Thoracic aorta (tissue), 2 donors: ENCODE measurements around the gene SMPDL3B. TPM values are rescaled to one million over a fixed set of nuclear protein-coding genes. Genes with fewer than 3 reads are reported as not detected.

ENCODE experiments used
- ATAC-seq: fragments of 150-250 bp; one replicate; pipeline ENCODE4 v1.8.0; 2017; ENCODE audit warnings: low read depth; ENCODE audit not compliant: insufficient number of reproducible peaks, low FRiP score
- DNase-seq: peaks from one replicate; pipeline ENCODE4 v3.0.0-alpha.2; 2020; ENCODE audit warnings: low spot score
- H3K27ac ChIP-seq, 2 donors: fragments of 200-600 bp; sonication (generic); 1 replicate in 1 of 2; 2 replicates in 1 of 2; pipeline ENCODE4 v1.5.1; 2016; ENCODE audit warnings: mild to moderate bottlenecking in 2 of 2, moderate library complexity in 2 of 2
- H3K27me3 ChIP-seq: fragments of 200-600 bp; sonication (generic); replicated peaks from 2 replicates; pipeline ENCODE4 v1.6.0; 2016; ENCODE audit warnings: mild to moderate bottlenecking; ENCODE audit not compliant: insufficient read depth
- H3K36me3 ChIP-seq: fragments of 200-600 bp; sonication (generic); one replicate; pipeline ENCODE4 v1.5.1; 2016
- H3K4me1 ChIP-seq, 2 donors: fragments of 200-600 bp; sonication (generic); 1 replicate in 1 of 2; 2 replicates in 1 of 2; pipeline versions ENCODE4 v1.5.1 to v1.6.0; 2016; ENCODE audit warnings: low read depth in 2 of 2, mild to moderate bottlenecking in 1 of 2; ENCODE audit not compliant: control insufficient read depth in 1 of 2
- H3K4me3 ChIP-seq: fragments of 200-600 bp; sonication (generic); 2 replicates; pipeline ENCODE4 v1.5.1; 2016; ENCODE audit warnings: mild to moderate bottlenecking
- H3K9me3 ChIP-seq: fragments of 200-600 bp; sonication (generic); 2 replicates; pipeline ENCODE4 v1.5.1; 2016
- total RNA-seq, 2 donors: library from RNA; depleted of rRNA; stranded (reverse); fragments of >200 nt; gene quantifications; one replicate each; pipeline versions ENCODE4 v1.1.0 to v1.2.3, GENCODE V29; 2016
- TF ChIP-seq, protein P1 (sequence below): fragments of 200-600 bp; sonication (generic); IDR thresholded peaks from one replicate; pipeline ENCODE4 v1.5.1; 2019; ENCODE audit warnings: antibody characterized with exemption

The SMPDL3B gene
- total RNA-seq, 2 donors from 2014 or later = not detected

DNA sequence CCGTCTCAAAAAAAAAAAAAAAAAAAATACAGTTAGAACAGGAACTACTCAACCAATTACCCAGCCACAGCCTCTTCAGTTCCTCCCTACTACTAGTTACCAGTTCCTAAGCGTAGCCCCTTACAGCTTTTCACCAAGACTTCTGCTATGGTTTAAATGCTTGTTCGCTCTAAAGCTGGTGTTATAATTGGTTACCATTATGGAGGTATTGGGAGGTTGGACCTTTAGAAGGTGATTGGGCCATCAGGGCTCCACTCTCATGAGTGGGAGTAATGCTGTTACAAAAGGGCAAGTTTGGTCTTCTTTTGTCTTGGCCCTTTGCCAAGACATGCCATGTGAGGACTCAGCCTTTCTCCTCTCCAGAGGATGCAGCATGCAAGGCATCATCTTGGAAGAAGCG lies 3.0 kb upstream of the SMPDL3B start:
- Histone ChIP-seq H3K4me3 (no peak overlapping the region), H3K9me3 (no peaks in the 10 kb centered on the region), H3K27ac (no peak overlapping the region), H3K27me3 (no peaks in the 10 kb centered on the region), H3K36me3 (no peaks in the 10 kb centered on the region), H3K4me1 (no peaks in the 10 kb centered on the region)
- TF ChIP-seq, protein P1, sequence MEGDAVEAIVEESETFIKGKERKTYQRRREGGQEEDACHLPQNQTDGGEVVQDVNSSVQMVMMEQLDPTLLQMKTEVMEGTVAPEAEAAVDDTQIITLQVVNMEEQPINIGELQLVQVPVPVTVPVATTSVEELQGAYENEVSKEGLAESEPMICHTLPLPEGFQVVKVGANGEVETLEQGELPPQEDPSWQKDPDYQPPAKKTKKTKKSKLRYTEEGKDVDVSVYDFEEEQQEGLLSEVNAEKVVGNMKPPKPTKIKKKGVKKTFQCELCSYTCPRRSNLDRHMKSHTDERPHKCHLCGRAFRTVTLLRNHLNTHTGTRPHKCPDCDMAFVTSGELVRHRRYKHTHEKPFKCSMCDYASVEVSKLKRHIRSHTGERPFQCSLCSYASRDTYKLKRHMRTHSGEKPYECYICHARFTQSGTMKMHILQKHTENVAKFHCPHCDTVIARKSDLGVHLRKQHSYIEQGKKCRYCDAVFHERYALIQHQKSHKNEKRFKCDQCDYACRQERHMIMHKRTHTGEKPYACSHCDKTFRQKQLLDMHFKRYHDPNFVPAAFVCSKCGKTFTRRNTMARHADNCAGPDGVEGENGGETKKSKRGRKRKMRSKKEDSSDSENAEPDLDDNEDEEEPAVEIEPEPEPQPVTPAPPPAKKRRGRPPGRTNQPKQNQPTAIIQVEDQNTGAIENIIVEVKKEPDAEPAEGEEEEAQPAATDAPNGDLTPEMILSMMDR = no peak
- no peak for DNase-seq
- ATAC-seq = no peak

DNA sequence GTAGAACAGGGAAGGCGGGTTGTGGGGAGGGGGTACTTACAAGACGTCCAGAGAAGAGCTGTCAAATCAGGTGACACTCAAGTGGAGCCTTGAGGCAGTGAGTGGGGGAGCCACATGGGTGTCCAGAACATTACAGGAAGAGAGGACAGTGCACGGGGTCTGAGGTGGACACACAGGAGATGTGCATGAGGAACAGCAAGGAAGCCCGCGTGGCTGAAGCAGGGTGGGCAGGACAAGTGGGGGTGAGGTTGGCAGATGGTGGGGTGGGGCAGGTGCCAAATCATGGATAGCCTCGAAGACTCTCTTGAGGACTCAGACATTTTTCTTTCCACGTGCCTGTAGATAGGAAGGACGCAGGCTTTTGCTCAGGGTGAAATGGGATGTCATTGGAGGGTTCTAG lies 921 bp downstream of the SMPDL3B start:
- no peaks in the 10 kb centered on the region for H3K36me3 ChIP-seq
- TF ChIP-seq, protein P1 = no peak
- DNase-seq (no peak), ATAC-seq (no peak)
- no peak overlapping the region for H3K27ac ChIP-seq
- no peaks in the 10 kb centered on the region for H3K27me3 ChIP-seq
- H3K9me3 ChIP-seq = no peaks in the 10 kb centered on the region
- no peaks in the 10 kb centered on the region for H3K4me1 ChIP-seq
- no peak overlapping the region for H3K4me3 ChIP-seq

DNA sequence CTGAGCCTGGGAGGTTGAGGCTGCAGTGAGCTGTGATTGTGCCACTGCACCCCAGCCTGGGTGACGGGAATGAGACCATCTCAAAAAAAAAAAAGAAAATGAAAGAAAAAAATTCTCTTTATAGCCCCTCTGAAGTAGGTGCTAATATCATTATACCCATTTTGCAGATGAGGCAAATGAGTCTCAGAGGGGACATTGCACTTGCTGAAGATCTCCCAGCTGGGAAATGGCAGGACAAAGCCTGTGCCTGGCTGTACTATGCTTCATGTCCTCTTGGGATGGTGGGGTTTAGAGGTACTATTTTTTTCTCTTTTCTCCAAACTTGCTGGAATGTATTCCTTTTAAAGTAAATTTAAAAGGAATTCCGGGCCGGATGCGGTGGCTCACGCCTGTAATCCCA lies 1.6 kb downstream of the SMPDL3B start:
- no peaks in the 10 kb centered on the region for H3K27me3 ChIP-seq
- no peaks in the 10 kb centered on the region for H3K9me3 ChIP-seq
- DNase-seq (no peak), ATAC-seq (no peak)
- TF ChIP-seq, protein P1 = no peak
- no peaks in the 10 kb centered on the region for H3K36me3 ChIP-seq
- H3K27ac ChIP-seq = no peak overlapping the region
- no peak overlapping the region for H3K4me3 ChIP-seq
- H3K4me1 ChIP-seq = no peaks in the 10 kb centered on the region

DNA sequence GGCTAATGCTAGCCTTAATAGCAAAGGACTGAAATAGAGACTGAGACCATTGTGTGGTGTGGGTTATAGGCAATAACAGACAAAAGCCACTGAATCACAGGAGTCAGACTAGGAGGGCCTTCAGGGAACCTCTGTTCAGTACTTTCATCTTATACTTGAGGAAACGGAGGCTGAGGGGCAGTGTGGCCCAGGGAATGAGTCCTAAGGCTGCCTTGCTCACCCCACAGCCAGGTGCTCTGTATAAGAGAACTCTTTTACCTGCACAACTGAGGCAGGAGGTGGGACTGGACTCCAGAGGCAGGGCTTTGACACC lies 2.7 kb downstream of the SMPDL3B start:
- no peaks in the 10 kb centered on the region for H3K9me3 ChIP-seq
- no peak for DNase-seq
- no peak overlapping the region for H3K4me3 ChIP-seq
- no peaks in the 10 kb centered on the region for H3K27me3 ChIP-seq
- no peaks in the 10 kb centered on the region for H3K36me3 ChIP-seq
- TF ChIP-seq, protein P1 = no peak
- H3K27ac ChIP-seq = no peak overlapping the region
- no peaks in the 10 kb centered on the region for H3K4me1 ChIP-seq
- no peak for ATAC-seq

DNA sequence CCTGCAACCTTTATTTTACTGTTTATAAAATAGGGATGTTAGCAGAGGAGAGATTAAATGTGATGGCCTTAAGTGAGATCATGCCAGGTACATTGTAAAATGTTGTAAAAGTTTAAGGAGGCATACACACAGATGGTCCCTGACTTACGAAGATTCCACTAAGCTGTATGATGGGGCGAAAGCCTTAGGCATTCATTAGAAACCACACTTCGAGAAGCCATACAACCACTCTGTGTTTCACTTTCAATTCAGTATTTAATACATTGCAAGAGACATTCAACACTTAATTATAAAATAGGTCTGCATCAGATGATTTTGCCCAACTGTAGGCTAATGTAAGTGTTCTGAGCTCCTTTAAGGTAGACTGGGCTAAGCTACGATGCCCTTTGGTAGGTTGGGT lies 3.7 kb downstream of the SMPDL3B start:
- Histone ChIP-seq H3K36me3 (no peaks in the 10 kb centered on the region), H3K4me1 (no peaks in the 10 kb centered on the region), H3K27ac (no peak overlapping the region), H3K9me3 (no peaks in the 10 kb centered on the region), H3K4me3 (no peak overlapping the region), H3K27me3 (no peaks in the 10 kb centered on the region)
- ATAC-seq (no peak), DNase-seq (no peak)
- TF ChIP-seq, protein P1 = no peak
